ENCODE results near the gene MOV10L1. TPM values are rescaled to one million over a fixed set of nuclear protein-coding genes. Genes with fewer than 3 reads are reported as not detected.
A peak's percentile ranks its signal among the peaks of the same experiment; 100 is the strongest.

Gene MOV10L1
- polyA plus RNA-seq, 3 donors = 0.18 to 0.35 TPM; not detected in 1

GRCh38 chr22:50175921-50176849 is 86.4 kb downstream of the MOV10L1 start:
- H3K9ac ChIP-seq (ENCODE audit: insufficient read depth, low read length, poor library complexity, severe bottlenecking) = no peak overlapping the region
- peaks cover 0 to 14% of the 10 kb centered on the region in 2 donors for H3K27me3 ChIP-seq (ENCODE audit: control insufficient read depth in 2 of 2, insufficient read depth in 2 of 2, low read length in 2 of 2)
- no peaks in the 10 kb centered on the region for H4K20me1 ChIP-seq (ENCODE audit: insufficient read depth, low read length)
- no peak overlapping the region for H2AFZ ChIP-seq (ENCODE audit: insufficient read depth, low read depth, low read length, poor library complexity, severe bottlenecking)
- DNase-seq = no peak
- Mint-ChIP-seq H3K27ac (no peak overlapping the region), H3K27me3 (ENCODE audit: low read depth in 3 of 3) (peaks cover 18 to 54% (median 27%) of the 10 kb centered on the region in 3 donors), H3K9me3 (peaks cover 2 to 10% (median 7%) of the 10 kb centered on the region in 7 donors), H3K4me1 (peaks cover 21% of the 10 kb centered on the region), H3K36me3 (peaks cover 4 to 9% of the 10 kb centered on the region in 2 donors), H3K4me3 (no peak overlapping the region)
- no peak overlapping the region for H3K4me3 ChIP-seq (replicated peaks in 1 of 3; ENCODE audit: low read depth in 2 of 3, low read length in 3 of 3)
- no peaks in the 10 kb centered on the region for H3K79me2 ChIP-seq (ENCODE audit: insufficient read depth, low read length)
- intact Hi-C loops (cut with micrococcal nuclease) = no loop called here
- TF ChIP-seq CTCF (IDR thresholded peaks at IDR 0.05) = no peak
- H3K4me2 ChIP-seq (replicated peaks; ENCODE audit: extremely low read depth, low read length, poor library complexity, severe bottlenecking) = no peak overlapping the region
- 93% methylated on average over 23 of the region's 27 CpGs for WGBS (ENCODE audit: insufficient coverage)
- no peaks in the 10 kb centered on the region for H3K36me3 ChIP-seq (replicated peaks in 1 of 2; ENCODE audit: control insufficient read depth in 1 of 2, insufficient read depth in 2 of 2, low read length in 2 of 2)
- H3K4me1 ChIP-seq (ENCODE audit: control insufficient read depth in 1 of 2, insufficient read depth in 2 of 2, low read length in 2 of 2) = peaks cover 10 to 35% of the 10 kb centered on the region in 2 donors
- no peaks in the 10 kb centered on the region for H3K9me3 ChIP-seq (replicated peaks in 1 of 2; ENCODE audit: control insufficient read depth in 1 of 2, insufficient read depth in 1 of 2, low read length in 2 of 2)
- no peak overlapping the region for H3K27ac ChIP-seq (ENCODE audit: low read depth in 1 of 2, low read length in 2 of 2)

GRCh38 chr22:50176850-50177536 is 87.2 kb downstream of the MOV10L1 start:
- H3K27me3 Mint-ChIP-seq (ENCODE audit: low read depth in 3 of 3) = peaks cover 14 to 46% (median 23%) of the 10 kb centered on the region in 3 donors
- no peaks in the 10 kb centered on the region for H3K36me3 ChIP-seq (replicated peaks in 1 of 2; ENCODE audit: control insufficient read depth in 1 of 2, insufficient read depth in 2 of 2, low read length in 2 of 2)
- H3K27ac ChIP-seq (ENCODE audit: low read depth in 1 of 2, low read length in 2 of 2) = no peak overlapping the region
- H3K4me3 Mint-ChIP-seq = peak overlapping the region in 1 of 2 donors; percentile 83
- no peaks in the 10 kb centered on the region for H3K79me2 ChIP-seq (ENCODE audit: insufficient read depth, low read length)
- H3K9me3 Mint-ChIP-seq = peaks cover 2 to 9% (median 7%) of the 10 kb centered on the region in 7 donors
- no peak for DNase-seq
- H3K9ac ChIP-seq (ENCODE audit: insufficient read depth, low read length, poor library complexity, severe bottlenecking) = no peak overlapping the region
- peaks cover 10 to 27% of the 10 kb centered on the region in 2 donors for H3K4me1 ChIP-seq (ENCODE audit: control insufficient read depth in 1 of 2, insufficient read depth in 2 of 2, low read length in 2 of 2)
- H4K20me1 ChIP-seq (ENCODE audit: insufficient read depth, low read length) = no peaks in the 10 kb centered on the region
- intact Hi-C loops (cut with micrococcal nuclease) = no loop called here
- H3K4me2 ChIP-seq (replicated peaks; ENCODE audit: extremely low read depth, low read length, poor library complexity, severe bottlenecking) = no peak overlapping the region
- WGBS (ENCODE audit: insufficient coverage) = 98% methylated on average over 73 of the region's 76 CpGs
- H3K27me3 ChIP-seq (ENCODE audit: control insufficient read depth in 2 of 2, insufficient read depth in 2 of 2, low read length in 2 of 2) = peaks cover 0 to 7% of the 10 kb centered on the region in 2 donors
- no peak for TF ChIP-seq CTCF (IDR thresholded peaks at IDR 0.05)
- H3K4me3 ChIP-seq (replicated peaks in 1 of 3; ENCODE audit: low read depth in 2 of 3, low read length in 3 of 3) = no peak overlapping the region
- H3K4me1 Mint-ChIP-seq = peaks cover 20% of the 10 kb centered on the region
- H3K9me3 ChIP-seq (replicated peaks in 1 of 2; ENCODE audit: control insufficient read depth in 1 of 2, insufficient read depth in 1 of 2, low read length in 2 of 2) = no peaks in the 10 kb centered on the region
- no peak overlapping the region for H2AFZ ChIP-seq (ENCODE audit: insufficient read depth, low read depth, low read length, poor library complexity, severe bottlenecking)
- no peak overlapping the region for H3K27ac Mint-ChIP-seq
- peaks cover 3 to 10% of the 10 kb centered on the region in 2 donors for H3K36me3 Mint-ChIP-seq

Data from CD14-positive monocyte (primary cell).